ENCODE data around the gene CALML4.

CALML4 gene

GRCh38 chr15:68150187-68150586 is 54.9 kb downstream of the CALML4 start:
- no peak for FAIRE-seq

DNA sequence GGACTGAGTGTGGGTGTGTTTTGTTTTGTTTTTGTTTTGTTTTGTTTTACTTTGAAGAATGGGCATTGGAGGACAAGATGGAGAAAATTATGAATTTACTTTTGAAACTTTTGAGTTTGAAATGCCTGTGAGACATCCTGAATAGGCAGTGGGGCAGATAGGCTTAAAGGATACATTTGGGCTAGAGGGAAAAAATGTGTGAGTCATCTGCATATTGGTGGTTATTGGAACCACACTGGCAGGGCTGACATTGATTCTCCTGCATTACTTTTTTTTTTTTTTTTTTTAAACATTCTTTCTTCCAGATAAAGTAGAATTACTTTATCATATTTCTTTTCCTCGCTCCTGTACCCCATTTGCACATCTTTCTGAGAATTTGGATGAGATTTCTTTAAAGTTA is 56.1 kb downstream of the CALML4 start:
- FAIRE-seq (no peak), DNase-seq (ENCODE audit: low spot score) (no peak)

More at GRCh38 chr15:68150187-68150586, 54.9 kb downstream of the CALML4 start:
- DNase-seq (ENCODE audit: low spot score) = no peak

DNA sequence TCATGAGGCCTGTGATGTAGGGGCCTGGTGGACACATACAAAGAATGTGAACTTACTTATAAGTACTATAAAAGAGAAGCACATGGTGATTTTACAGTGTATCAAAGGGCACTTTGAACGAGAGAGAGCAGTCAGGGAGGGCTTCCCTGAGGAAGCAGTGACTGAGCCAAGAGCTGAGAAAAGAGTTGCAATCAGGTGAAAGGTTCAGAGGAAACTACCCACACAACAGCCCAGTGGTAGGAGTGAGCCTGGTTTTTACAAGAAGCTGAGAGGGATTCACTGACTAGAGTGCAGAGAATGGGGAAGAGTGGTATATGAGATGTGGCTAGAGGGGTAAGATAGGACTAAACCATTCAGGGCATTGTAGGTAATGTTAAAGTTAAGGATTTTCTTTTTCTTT is 57.1 kb downstream of the CALML4 start:
- DNase-seq (ENCODE audit: low spot score) (no peak), FAIRE-seq (no peak)

DNA sequence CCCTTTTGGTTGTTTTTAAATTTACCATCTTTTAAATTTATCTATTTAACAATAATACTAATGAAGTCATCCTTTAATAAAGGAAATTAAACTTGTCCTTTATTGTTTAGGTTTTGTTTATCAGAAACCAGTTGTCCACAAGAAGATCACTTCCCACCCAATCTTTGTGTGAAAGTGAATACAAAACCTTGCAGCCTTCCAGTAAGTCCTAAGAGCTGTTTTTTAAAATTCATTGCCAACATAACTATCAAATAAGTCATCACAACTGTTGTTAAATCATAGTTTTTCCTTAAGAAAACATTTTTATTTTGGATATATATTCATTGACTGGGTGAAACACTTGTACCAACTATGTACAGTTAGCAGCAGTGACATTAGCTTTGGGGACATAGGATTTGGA is 59.4 kb downstream of the CALML4 start:
- no peak for DNase-seq (ENCODE audit: low spot score)
- no peak for FAIRE-seq

- DNase-seq (ENCODE audit: low spot score) (no peak), FAIRE-seq (no peak)
These were observed 61.3 kb downstream of the CALML4 start for GRCh38 chr15:68143785-68144184.

- DNase-seq (ENCODE audit: low spot score) (no peak), FAIRE-seq (no peak)
These were observed 62.0 kb downstream of the CALML4 start for GRCh38 chr15:68143129-68143528.
